EL (cell line): Measurements from ENCODE around the gene UBE2M.

Experiments
- DNase-seq: peaks from one replicate; pipeline ENCODE4 v3.0.0-alpha.2; 2016

UBE2M gene

GRCh38 chr19:58538257-58539168 lies 19.9 kb downstream of the UBE2M start:
- DNase-seq: no peak

- no peak for DNase-seq
Measured at GRCh38 chr19:58536852-58537798, 21.3 kb downstream of the UBE2M start.

- no peak for DNase-seq
Measured at GRCh38 chr19:58535857-58536256, 22.6 kb downstream of the UBE2M start.

- DNase-seq: no peak
Measured at GRCh38 chr19:58531034-58531840, 27.2 kb downstream of the UBE2M start.

GRCh38 chr19:58529405-58529804 lies 29.0 kb downstream of the UBE2M start:
- no peak for DNase-seq

GRCh38 chr19:58522709-58523108 lies 35.7 kb downstream of the UBE2M start:
- DNase-seq: no peak

GRCh38 chr19:58521651-58522050 lies 36.8 kb downstream of the UBE2M start:
- DNase-seq: no peak

- DNase-seq: no peak
Measured at GRCh38 chr19:58520257-58520599, 38.2 kb downstream of the UBE2M start.

- DNase-seq: peak; percentile 95
Measured at GRCh38 chr19:58519355-58520256, 38.8 kb downstream of the UBE2M start, which contains the start of gene ZBTB45. TSS of gene ZBTB45 (minus strand) at chr19:58519810. CDS start at chr19:58517673, 2,137 bp downstream.

GRCh38 chr19:58519087-58519354 lies 39.4 kb downstream of the UBE2M start:
- peak; percentile 76 for DNase-seq

- DNase-seq: peak; percentile 8
Measured at GRCh38 chr19:58518256-58519086, 39.9 kb downstream of the UBE2M start.

GRCh38 chr19:58516964-58517833 lies 41.2 kb downstream of the UBE2M start:
- DNase-seq: no peak

- no peak for DNase-seq
Measured at GRCh38 chr19:58516246-58516836, 42.1 kb downstream of the UBE2M start.

GRCh38 chr19:58515259-58515658 lies 43.2 kb downstream of the UBE2M start:
- DNase-seq: no peak

GRCh38 chr19:58514564-58515022 lies 43.8 kb downstream of the UBE2M start:
- DNase-seq: no peak

- DNase-seq: peak; percentile 74
Measured at GRCh38 chr19:58513694-58514563, 44.5 kb downstream of the UBE2M start.

GRCh38 chr19:58513213-58513693 lies 45.2 kb downstream of the UBE2M start:
- DNase-seq: no peak
